K562 (cell line): ENCODE results near the gene PCNX4. TPM values are rescaled to one million over a fixed set of nuclear protein-coding genes. Genes with fewer than 3 reads are reported as not detected.

ENCODE experiments used
- ATAC-seq: fragments of 200-7000 bp; cut with Tn5 transposase; 3 replicates; pipeline ENCODE4 v1.9.1; 2020; ENCODE audit warnings: moderate library complexity
- BruUV-seq: library from RNA; stranded (reverse); fragments of 400-500 nt; replicated peaks from 2 replicates; lab custom pipeline; 2021; lab: Mats Ljungman, UMichigan
- CTCF ChIA-PET: fragments of 300-600 bp; formaldehyde crosslinking; extraction: SDS; loops from one replicate; lab custom pipeline; 2021; ENCODE audit warnings: low intra/inter-chr PET ratio; lab: Yijun Ruan, JAX
- POLR2A ChIA-PET: fragments of 300-600, 350-650 bp; sonication (Branson Sonifier 250); formaldehyde crosslinking; extraction: SDS; loops from one replicate; lab custom pipeline; 2021; ENCODE audit warnings: antibody characterized with exemption, inconsistent platforms; lab: Yijun Ruan, JAX
- DNase-seq, 4 experiments: peaks; one replicate each; pipeline versions ENCODE4 v3.0.0 to v3.0.0-alpha.2; 2011 to 2018; ENCODE audit warnings: low spot score in 3 of 4, mixed read lengths in 3 of 4; ENCODE audit errors: extremely low read depth in 1 of 4
- FAIRE-seq: peaks from 2 replicates; lab custom pipeline; 2011; peaks lifted over from hg19 to GRCh38; lab: Jason Lieb, UNC
- H2AFZ ChIP-seq: 2 replicates; pipeline ENCODE4 v1.6.0; 2011; ENCODE audit warnings: low read depth, low read length, control low read depth, inconsistent platforms
- H3K27ac ChIP-seq: fragments of 200-600 bp; 3 replicates; pipeline ENCODE4 v1.8.0; 2011; ENCODE audit warnings: low read depth, mild to moderate bottlenecking, control low read depth, inconsistent platforms, low read length, moderate library complexity, mixed read lengths; ENCODE audit errors: extremely low read depth
- H3K27me3 ChIP-seq, 2 experiments: fragments of 300-600 bp in 1 of 2; 2 replicates in 1 of 2; 3 replicates in 1 of 2; pipeline versions ENCODE4 v1.6.0 to v1.8.0; 2011; ENCODE audit warnings: inconsistent platforms in 2 of 2, low read length in 2 of 2, mild to moderate bottlenecking in 1 of 2, mixed read lengths in 1 of 2, moderate library complexity in 1 of 2; ENCODE audit not compliant: control insufficient read depth in 2 of 2, insufficient read depth in 2 of 2
- H3K36me3 ChIP-seq: fragments of 300-600 bp; 3 replicates; pipeline ENCODE4 v1.8.0; 2011; ENCODE audit warnings: mild to moderate bottlenecking, low read length, inconsistent platforms; ENCODE audit not compliant: control insufficient read depth, insufficient read depth
- H3K4me1 ChIP-seq, 2 experiments: fragments of 200-600 bp in 1 of 2; replicated peaks in 1 of 2; 2 replicates in 1 of 2; 3 replicates in 1 of 2; pipeline versions ENCODE4 v1.5.1 to v1.8.0; 2011; ENCODE audit warnings: inconsistent platforms in 2 of 2, low read length in 2 of 2, mild to moderate bottlenecking in 1 of 2, mixed read lengths in 1 of 2, moderate library complexity in 1 of 2; ENCODE audit not compliant: control insufficient read depth in 2 of 2, insufficient read depth in 2 of 2
- H3K4me2 ChIP-seq: 2 replicates; pipeline ENCODE4 v1.6.1; 2011; ENCODE audit warnings: low read length, control low read depth, inconsistent platforms, mixed read lengths; ENCODE audit not compliant: insufficient read depth
- H3K4me3 ChIP-seq: fragments of 200-600 bp; sonication (generic), shearing (Covaris generic); 2 replicates; pipeline ENCODE4 v1.5.1; 2016; ENCODE audit warnings: control low read depth, inconsistent platforms
- H3K79me2 ChIP-seq: fragments of 200-600 bp; 3 replicates; pipeline ENCODE4 v1.8.0; 2011; ENCODE audit warnings: low read length, inconsistent platforms; ENCODE audit not compliant: control insufficient read depth, insufficient read depth
- H3K9ac ChIP-seq, 2 experiments: 2 replicates each; pipeline versions ENCODE4 v1.6.0 to v1.6.1; 2011; ENCODE audit warnings: low read depth in 2 of 2, low read length in 2 of 2, control low read depth in 1 of 2, inconsistent platforms in 1 of 2, mild to moderate bottlenecking in 1 of 2, mixed read lengths in 1 of 2; ENCODE audit not compliant: insufficient read depth in 1 of 2
- H3K9me1 ChIP-seq: one replicate; pipeline ENCODE4 v1.6.0; 2011; ENCODE audit warnings: inconsistent platforms, mild to moderate bottlenecking, low read length, moderate library complexity; ENCODE audit not compliant: control insufficient read depth, insufficient read depth
- H3K9me3 ChIP-seq: replicated peaks from 2 replicates; pipeline ENCODE4 v1.5.1; 2011; ENCODE audit warnings: low read depth, low read length, inconsistent platforms; ENCODE audit not compliant: control insufficient read depth, insufficient read depth
- H4K20me1 ChIP-seq: replicated peaks from 2 replicates; pipeline ENCODE4 v1.6.1; 2011; ENCODE audit warnings: low read length, inconsistent platforms, mixed read lengths; ENCODE audit not compliant: control insufficient read depth, insufficient read depth
- BRD4 ChIP-seq: fragments of 200-600 bp; sonication (generic); IDR thresholded peaks from 2 replicates; pipeline ENCODE4 v1.6.1; 2017; ENCODE audit warnings: inconsistent platforms
- CBFA2T2 ChIP-seq: fragments of 450-650 bp; conservative IDR thresholded peaks from 2 replicates; pipeline ENCODE4 v1.6.1; 2017; ENCODE audit warnings: mild to moderate bottlenecking
- CHD4 ChIP-seq: fragments of 200-600 bp; sonication (generic); IDR thresholded peaks from 3 replicates; pipeline ENCODE4 v1.6.1; 2012; ENCODE audit warnings: low read depth, mild to moderate bottlenecking, mixed read lengths, low read length, inconsistent platforms; ENCODE audit not compliant: insufficient read depth, insufficient replicate concordance, poor library complexity, severe bottlenecking
- CREB3L1 ChIP-seq: fragments of 450-650 bp; IDR thresholded peaks from 2 replicates; pipeline ENCODE4 v1.6.1; 2014; ENCODE audit warnings: low read depth, mild to moderate bottlenecking, moderate library complexity, borderline replicate concordance
- ETS2 ChIP-seq: IDR thresholded peaks from 2 replicates; pipeline ENCODE4 v1.6.1; 2016; ENCODE audit warnings: borderline replicate concordance, missing genetic modification characterization, mild to moderate bottlenecking, moderate library complexity, missing compliant biosample characterization; ENCODE audit not compliant: poor library complexity, severe bottlenecking
- EZH2 ChIP-seq: IDR thresholded peaks from 2 replicates; pipeline ENCODE4 v1.6.1; 2012; ENCODE audit warnings: low read depth, mild to moderate bottlenecking, inconsistent platforms, low read length, borderline replicate concordance
- NFIC ChIP-seq: fragments of 450-650 bp; IDR thresholded peaks from 2 replicates; pipeline ENCODE4 v1.6.1; 2017; ENCODE audit warnings: mild to moderate bottlenecking, inconsistent platforms
- POLR2AphosphoS2 ChIP-seq: IDR thresholded peaks from 2 replicates; pipeline ENCODE4 v1.6.1; 2012; ENCODE audit warnings: low read length, improper control_type of control experiment
- PREB ChIP-seq: sonication (generic); formaldehyde crosslinking; IDR thresholded peaks from 2 replicates; pipeline ENCODE4 v1.8.1; 2023; ENCODE audit warnings: mild to moderate bottlenecking, missing genetic modification reagents
- SIX5 ChIP-seq, 2 experiments: IDR thresholded peaks; 2 replicates each; pipeline ENCODE4 v1.6.1; 2011; ENCODE audit warnings: low read length in 2 of 2, borderline replicate concordance in 1 of 2, low read depth in 1 of 2, mild to moderate bottlenecking in 1 of 2, moderate library complexity in 1 of 2; ENCODE audit not compliant: insufficient read depth in 1 of 2
- STAT5B ChIP-seq: fragments of 250-450 bp; sonication (Bioruptor Pico); IDR thresholded peaks from 2 replicates; pipeline ENCODE4 v1.8.0; 2021; ENCODE audit warnings: mild to moderate bottlenecking, inconsistent platforms
- TAF1 ChIP-seq: IDR thresholded peaks from 2 replicates; pipeline ENCODE4 v1.6.1; 2011; ENCODE audit warnings: mild to moderate bottlenecking, low read length, moderate library complexity; ENCODE audit not compliant: insufficient read depth, control insufficient read depth, severe bottlenecking; ENCODE audit errors: extremely low read depth
- ZFP30 ChIP-seq: fragments of 250-450 bp; sonication (Bioruptor Pico); IDR thresholded peaks from 2 replicates; pipeline ENCODE4 v1.8.0; 2022; ENCODE audit warnings: moderate library complexity, mild to moderate bottlenecking, inconsistent platforms, borderline replicate concordance
- ZNF140 ChIP-seq: fragments of 250-450 bp; sonication (Bioruptor Pico); IDR thresholded peaks from 2 replicates; pipeline ENCODE4 v1.8.0; 2021; ENCODE audit warnings: moderate library complexity, mild to moderate bottlenecking, inconsistent platforms
- WGBS: fragments of 100-300 bp; shearing (Covaris generic); methylation state at CpG from one replicate; pipeline ENCODE4 v1.1.6; 2016; ENCODE audit warnings: low coverage, mixed read lengths; ENCODE audit not compliant: insufficient coverage; ENCODE audit errors: missing lambda C conversion rate; 5-methylcytosine and 5-hydroxymethylcytosine counted together
- in situ Hi-C: fragments of 300-500 bp; cut with MboI; formaldehyde crosslinking; loops from 4 replicates; pipeline ENCODE4 v1.15.0; 2018; ENCODE audit warnings: inconsistent platforms, mixed read lengths
- intact Hi-C: fragments of 100-400 bp; cut with micrococcal nuclease; formaldehyde crosslinking; loops from 2 replicates; pipeline ENCODE4 v1.14.2; 2022
- polyA plus RNA-seq, 8 experiments: library from polyadenylated mRNA; depleted of rRNA in 4 of 8; stranded (reverse) in 5 of 8; unstranded in 3 of 8; fragments of >200 nt; fragmentation: Nextera tagmentation in 2 of 8; fragmentation: Illumina TruSeq in 1 of 8; extraction: Ambion mirVana in 2 of 8; extraction: Trizol in 1 of 8; gene quantifications; 2 replicates each; pipeline versions ENCODE4 v1.2.1 to v1.2.3, GENCODE V29; 2011 to 2014; ENCODE audit warnings: inconsistent platforms in 1 of 8, missing spikeins in 1 of 8
- total RNA-seq, 7 experiments: library from RNA; depleted of rRNA in 6 of 7; stranded (reverse); fragments of >200 nt in 6 of 7; fragmentation: Illumina TruSeq in 2 of 7; extraction: Trizol in 2 of 7; gene quantifications; 2 replicates each; pipeline versions ENCODE4 v1.2.1 to v1.2.3, GENCODE V29; 2011 to 2021; ENCODE audit warnings: low replicate concordance in 1 of 7

Gene PCNX4
- total and polyA plus RNA-seq, 9 of the 15 experiments (the other 6 are each of a cell fraction or from before 2014, with no cell fraction given): 10.0 to 41.2 (median 22.4) TPM

GRCh38 chr14:60183138-60183537 lies 91.4 kb downstream of the PCNX4 start:
- no TSS peak for BruUV-seq
- CTCF ChIA-PET: interaction anchor here (2.2 kb wide), 1 partner anchor 218 kb away, joined by 11 read pairs; no protein-coding TSS in a partner anchor
- no peak overlapping the region for H3K4me3 ChIP-seq
- 29% methylated on average over 3 of the region's 3 CpGs for WGBS
- intact Hi-C loops (loop anchor here (5.0 to 10.0 kb wide), 2 partner anchors 216 to 678 kb away; no protein-coding TSS in a partner anchor), in situ Hi-C loops (no loop called here)
- no peaks in the 10 kb centered on the region for H3K9me1 ChIP-seq
- peaks cover 0 to 3% of the 10 kb centered on the region in 2 experiments; a peak in 1 of 5 replicates for H3K27me3 ChIP-seq
- H3K36me3 ChIP-seq: no peaks in the 10 kb centered on the region
- DNase-seq: no peak
- H3K9me3 ChIP-seq: no peaks in the 10 kb centered on the region
- H3K27ac ChIP-seq: no peak overlapping the region
- no peak for ATAC-seq
- TF ChIP-seq CREB3L1: no peak
- TF ChIP-seq CHD4: no peak
- no peak for TF ChIP-seq SIX5 (IDR thresholded peaks at IDR 0.05; ENCODE audit: borderline replicate concordance in 1 of 2, insufficient read depth in 1 of 2, low read depth in 1 of 2, low read length in 2 of 2)
- TF ChIP-seq TAF1: no peak
- no peak for TF ChIP-seq POLR2AphosphoS2
- no peak for TF ChIP-seq PREB (CRISPR knock-in tag)
- no peak for TF ChIP-seq EZH2
- no peak for TF ChIP-seq ZFP30 (CRISPR knock-in tag)
- no peak for TF ChIP-seq CBFA2T2
- TF ChIP-seq BRD4: no peak
- no peak for TF ChIP-seq ETS2 (tag)
- TF ChIP-seq NFIC: no peak
- no peak for TF ChIP-seq STAT5B
- no peak for TF ChIP-seq ZNF140 (CRISPR knock-in tag)
- no peaks in the 10 kb centered on the region for H3K4me1 ChIP-seq
- no peak overlapping the region for H2AFZ ChIP-seq
- H3K9ac ChIP-seq: no peak overlapping the region
- POLR2A ChIA-PET: no interaction called here
- no peaks in the 10 kb centered on the region for H4K20me1 ChIP-seq
- no peaks in the 10 kb centered on the region for H3K79me2 ChIP-seq
- no peak overlapping the region for H3K4me2 ChIP-seq
- FAIRE-seq: no peak
